ENCODE data around the gene ARRDC5. TPM values are rescaled to one million over a fixed set of nuclear protein-coding genes. Genes with fewer than 3 reads are reported as not detected.

The ARRDC5 gene
- total and polyA plus RNA-seq, 2 of the 13 experiments (the other 11 are each of a cell fraction or from before 2014, with no cell fraction given): not detected

DNA sequence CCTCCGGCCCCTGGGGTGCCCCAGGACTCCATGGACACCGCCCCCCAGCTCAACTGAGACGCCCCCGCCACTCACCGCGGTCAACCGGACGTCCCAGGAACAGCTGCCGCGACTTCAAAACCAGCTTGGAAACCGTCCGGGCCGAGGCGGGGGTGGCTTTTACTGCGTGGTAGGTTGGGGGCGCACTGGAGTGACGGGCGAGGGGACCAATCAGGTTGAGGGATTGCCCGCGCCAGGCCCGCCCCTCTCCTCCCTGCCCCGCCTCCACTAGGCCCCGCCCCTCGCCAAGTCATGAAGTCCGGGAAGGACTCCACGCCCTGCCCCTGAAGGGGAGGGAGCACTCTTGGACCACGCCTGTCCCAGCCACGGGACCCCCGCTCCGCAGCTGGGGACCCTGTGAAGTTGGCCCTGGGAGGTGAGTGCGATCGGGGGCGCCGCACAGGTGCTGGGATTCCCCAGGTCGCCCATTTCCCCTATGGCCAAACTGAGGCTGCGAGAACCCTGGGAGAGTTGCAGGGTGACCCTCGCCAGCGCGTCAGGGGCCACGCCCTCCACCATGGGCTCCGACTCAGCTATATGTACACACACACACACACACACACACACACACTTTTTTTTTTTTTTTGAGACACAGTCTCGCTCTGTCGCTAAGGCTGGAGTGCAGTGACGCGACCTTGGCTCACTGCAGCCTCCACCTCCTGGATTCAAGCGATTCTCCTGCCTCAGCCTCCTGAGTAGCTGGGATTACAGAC lies 35.0 kb downstream of the ARRDC5 start, which contains the start of gene PLIN3 (continued):
- no peak for TF ChIP-seq ZSCAN22 (CRISPR knock-in tag; IDR thresholded peaks at IDR 0.05)
- TF ChIP-seq, protein P1, sequence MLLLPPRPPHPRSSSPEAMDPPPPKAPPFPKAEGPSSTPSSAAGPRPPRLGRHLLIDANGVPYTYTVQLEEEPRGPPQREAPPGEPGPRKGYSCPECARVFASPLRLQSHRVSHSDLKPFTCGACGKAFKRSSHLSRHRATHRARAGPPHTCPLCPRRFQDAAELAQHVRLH (CRISPR knock-in tag; IDR thresholded peaks at IDR 0.05; ENCODE audit: borderline replicate concordance, low read depth): peak; percentile 90; the same call in 1 of the 2 replicates
- no peak for TF ChIP-seq CENPT (CRISPR knock-in tag; IDR thresholded peaks at IDR 0.05; ENCODE audit: low read depth)
- TF ChIP-seq FOXM1 (CRISPR knock-in tag; IDR thresholded peaks at IDR 0.05): no peak
- TF ChIP-seq STAG1 (CRISPR knock-in tag; IDR thresholded peaks at IDR 0.05): no peak
- TF ChIP-seq, protein P2, sequence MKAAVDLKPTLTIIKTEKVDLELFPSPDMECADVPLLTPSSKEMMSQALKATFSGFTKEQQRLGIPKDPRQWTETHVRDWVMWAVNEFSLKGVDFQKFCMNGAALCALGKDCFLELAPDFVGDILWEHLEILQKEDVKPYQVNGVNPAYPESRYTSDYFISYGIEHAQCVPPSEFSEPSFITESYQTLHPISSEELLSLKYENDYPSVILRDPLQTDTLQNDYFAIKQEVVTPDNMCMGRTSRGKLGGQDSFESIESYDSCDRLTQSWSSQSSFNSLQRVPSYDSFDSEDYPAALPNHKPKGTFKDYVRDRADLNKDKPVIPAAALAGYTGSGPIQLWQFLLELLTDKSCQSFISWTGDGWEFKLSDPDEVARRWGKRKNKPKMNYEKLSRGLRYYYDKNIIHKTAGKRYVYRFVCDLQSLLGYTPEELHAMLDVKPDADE (CRISPR knock-in tag; IDR thresholded peaks at IDR 0.05): no peak
- TF ChIP-seq ZSCAN12 (CRISPR knock-in tag; IDR thresholded peaks at IDR 0.05): no peak
- no peak for TF ChIP-seq RAD21 (CRISPR knock-in tag; IDR thresholded peaks at IDR 0.05)
- TF ChIP-seq HNRNPUL1 (IDR thresholded peaks at IDR 0.05; ENCODE audit: low read depth, low read length): no peak
- TF ChIP-seq, protein P3, sequence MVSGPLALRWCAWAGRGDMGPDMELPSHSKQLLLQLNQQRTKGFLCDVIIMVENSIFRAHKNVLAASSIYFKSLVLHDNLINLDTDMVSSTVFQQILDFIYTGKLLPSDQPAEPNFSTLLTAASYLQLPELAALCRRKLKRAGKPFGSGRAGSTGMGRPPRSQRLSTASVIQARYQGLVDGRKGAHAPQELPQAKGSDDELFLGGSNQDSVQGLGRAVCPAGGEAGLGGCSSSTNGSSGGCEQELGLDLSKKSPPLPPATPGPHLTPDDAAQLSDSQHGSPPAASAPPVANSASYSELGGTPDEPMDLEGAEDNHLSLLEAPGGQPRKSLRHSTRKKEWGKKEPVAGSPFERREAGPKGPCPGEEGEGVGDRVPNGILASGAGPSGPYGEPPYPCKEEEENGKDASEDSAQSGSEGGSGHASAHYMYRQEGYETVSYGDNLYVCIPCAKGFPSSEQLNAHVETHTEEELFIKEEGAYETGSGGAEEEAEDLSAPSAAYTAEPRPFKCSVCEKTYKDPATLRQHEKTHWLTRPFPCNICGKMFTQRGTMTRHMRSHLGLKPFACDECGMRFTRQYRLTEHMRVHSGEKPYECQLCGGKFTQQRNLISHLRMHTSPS (CRISPR knock-in tag; IDR thresholded peaks at IDR 0.05; ENCODE audit: low read depth): no peak
- no peak for TF ChIP-seq ZNF577 (CRISPR knock-in tag; IDR thresholded peaks at IDR 0.05; ENCODE audit: borderline replicate concordance, low read depth)
- TF ChIP-seq ZNF530 (CRISPR knock-in tag; IDR thresholded peaks at IDR 0.05; ENCODE audit: low read depth): no peak
- TF ChIP-seq, protein P4, sequence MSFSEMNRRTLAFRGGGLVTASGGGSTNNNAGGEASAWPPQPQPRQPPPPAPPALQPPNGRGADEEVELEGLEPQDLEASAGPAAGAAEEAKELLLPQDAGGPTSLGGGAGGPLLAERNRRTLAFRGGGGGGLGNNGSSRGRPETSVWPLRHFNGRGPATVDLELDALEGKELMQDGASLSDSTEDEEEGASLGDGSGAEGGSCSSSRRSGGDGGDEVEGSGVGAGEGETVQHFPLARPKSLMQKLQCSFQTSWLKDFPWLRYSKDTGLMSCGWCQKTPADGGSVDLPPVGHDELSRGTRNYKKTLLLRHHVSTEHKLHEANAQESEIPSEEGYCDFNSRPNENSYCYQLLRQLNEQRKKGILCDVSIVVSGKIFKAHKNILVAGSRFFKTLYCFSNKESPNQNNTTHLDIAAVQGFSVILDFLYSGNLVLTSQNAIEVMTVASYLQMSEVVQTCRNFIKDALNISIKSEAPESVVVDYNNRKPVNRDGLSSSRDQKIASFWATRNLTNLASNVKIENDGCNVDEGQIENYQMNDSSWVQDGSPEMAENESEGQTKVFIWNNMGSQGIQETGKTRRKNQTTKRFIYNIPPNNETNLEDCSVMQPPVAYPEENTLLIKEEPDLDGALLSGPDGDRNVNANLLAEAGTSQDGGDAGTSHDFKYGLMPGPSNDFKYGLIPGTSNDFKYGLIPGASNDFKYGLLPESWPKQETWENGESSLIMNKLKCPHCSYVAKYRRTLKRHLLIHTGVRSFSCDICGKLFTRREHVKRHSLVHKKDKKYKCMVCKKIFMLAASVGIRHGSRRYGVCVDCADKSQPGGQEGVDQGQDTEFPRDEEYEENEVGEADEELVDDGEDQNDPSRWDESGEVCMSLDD (CRISPR knock-in tag; IDR thresholded peaks at IDR 0.05; ENCODE audit: borderline replicate concordance): no peak
- TF ChIP-seq, protein P5, sequence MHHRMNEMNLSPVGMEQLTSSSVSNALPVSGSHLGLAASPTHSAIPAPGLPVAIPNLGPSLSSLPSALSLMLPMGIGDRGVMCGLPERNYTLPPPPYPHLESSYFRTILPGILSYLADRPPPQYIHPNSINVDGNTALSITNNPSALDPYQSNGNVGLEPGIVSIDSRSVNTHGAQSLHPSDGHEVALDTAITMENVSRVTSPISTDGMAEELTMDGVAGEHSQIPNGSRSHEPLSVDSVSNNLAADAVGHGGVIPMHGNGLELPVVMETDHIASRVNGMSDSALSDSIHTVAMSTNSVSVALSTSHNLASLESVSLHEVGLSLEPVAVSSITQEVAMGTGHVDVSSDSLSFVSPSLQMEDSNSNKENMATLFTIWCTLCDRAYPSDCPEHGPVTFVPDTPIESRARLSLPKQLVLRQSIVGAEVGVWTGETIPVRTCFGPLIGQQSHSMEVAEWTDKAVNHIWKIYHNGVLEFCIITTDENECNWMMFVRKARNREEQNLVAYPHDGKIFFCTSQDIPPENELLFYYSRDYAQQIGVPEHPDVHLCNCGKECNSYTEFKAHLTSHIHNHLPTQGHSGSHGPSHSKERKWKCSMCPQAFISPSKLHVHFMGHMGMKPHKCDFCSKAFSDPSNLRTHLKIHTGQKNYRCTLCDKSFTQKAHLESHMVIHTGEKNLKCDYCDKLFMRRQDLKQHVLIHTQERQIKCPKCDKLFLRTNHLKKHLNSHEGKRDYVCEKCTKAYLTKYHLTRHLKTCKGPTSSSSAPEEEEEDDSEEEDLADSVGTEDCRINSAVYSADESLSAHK (CRISPR knock-in tag; IDR thresholded peaks at IDR 0.05; ENCODE audit: borderline replicate concordance): no peak
- no peak for TF ChIP-seq ZNF776 (CRISPR knock-in tag; IDR thresholded peaks at IDR 0.05)
- peak; percentile 49; the same call in 1 of the 2 replicates for TF ChIP-seq YEATS2 (CRISPR knock-in tag; IDR thresholded peaks at IDR 0.05; ENCODE audit: borderline replicate concordance)
- TF ChIP-seq ATRX (CRISPR knock-in tag; IDR thresholded peaks at IDR 0.05; ENCODE audit: borderline replicate concordance): no peak
- TF ChIP-seq ZNF121 (CRISPR knock-in tag; IDR thresholded peaks at IDR 0.05): peak; percentile 63; the same call in 1 of the 2 replicates
- no peak for TF ChIP-seq SMARCE1 (IDR thresholded peaks at IDR 0.05; ENCODE audit: borderline replicate concordance)
- no peak for TF ChIP-seq EHMT2 (IDR thresholded peaks at IDR 0.05; ENCODE audit: borderline replicate concordance, low read depth, low read length)
- peak in 1 of 2 experiments; percentile 63; a peak in 3 of 4 replicates for TF ChIP-seq POLR2A (IDR thresholded peaks at IDR 0.05; ENCODE audit: insufficient read depth in 1 of 2, low read depth in 2 of 2, low read length in 2 of 2)
- TF ChIP-seq SP140L (CRISPR knock-in tag; IDR thresholded peaks at IDR 0.05; ENCODE audit: borderline replicate concordance): no peak
